OCI-LY1 (cell line): Measurements from ENCODE around the gene SYP.

ENCODE experiments used
- EZH2 ChIP-seq: fragments of 200-600 bp; sonication (generic), shearing (Covaris generic); IDR thresholded peaks from 2 replicates; pipeline ENCODE4 v1.8.0; 2017; ENCODE audit warnings: borderline replicate concordance, mixed run types, mild to moderate bottlenecking, antibody characterized with exemption, low read length, moderate library complexity, mixed read lengths
- TF ChIP-seq, protein P1 (sequence below): fragments of 200-600 bp; sonication (generic), shearing (Covaris generic); IDR thresholded peaks from 2 replicates; pipeline ENCODE4 v1.5.1; 2017; ENCODE audit warnings: mild to moderate bottlenecking, antibody characterized with exemption, low read length, moderate library complexity, mixed read lengths

DNA sequence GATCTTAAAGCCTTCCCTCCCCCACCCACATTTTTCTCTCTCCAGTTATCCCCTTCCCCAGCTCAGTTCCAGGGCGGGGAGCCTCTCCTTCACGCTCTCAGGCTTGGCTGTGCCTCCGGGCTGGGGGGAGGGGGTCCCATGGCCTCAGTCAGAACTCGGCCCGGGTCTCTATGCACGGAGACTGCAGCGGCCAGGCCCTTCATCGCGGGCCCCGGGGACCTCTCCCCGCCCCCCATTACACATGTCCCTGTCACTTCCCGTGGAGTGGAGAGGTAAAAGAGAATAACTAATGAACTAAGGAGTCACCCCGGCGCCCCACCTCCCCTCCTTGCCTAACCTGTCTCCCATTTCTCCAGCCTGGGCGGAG lies 13.0 kb downstream of the SYP start:
- TF ChIP-seq, protein P1, sequence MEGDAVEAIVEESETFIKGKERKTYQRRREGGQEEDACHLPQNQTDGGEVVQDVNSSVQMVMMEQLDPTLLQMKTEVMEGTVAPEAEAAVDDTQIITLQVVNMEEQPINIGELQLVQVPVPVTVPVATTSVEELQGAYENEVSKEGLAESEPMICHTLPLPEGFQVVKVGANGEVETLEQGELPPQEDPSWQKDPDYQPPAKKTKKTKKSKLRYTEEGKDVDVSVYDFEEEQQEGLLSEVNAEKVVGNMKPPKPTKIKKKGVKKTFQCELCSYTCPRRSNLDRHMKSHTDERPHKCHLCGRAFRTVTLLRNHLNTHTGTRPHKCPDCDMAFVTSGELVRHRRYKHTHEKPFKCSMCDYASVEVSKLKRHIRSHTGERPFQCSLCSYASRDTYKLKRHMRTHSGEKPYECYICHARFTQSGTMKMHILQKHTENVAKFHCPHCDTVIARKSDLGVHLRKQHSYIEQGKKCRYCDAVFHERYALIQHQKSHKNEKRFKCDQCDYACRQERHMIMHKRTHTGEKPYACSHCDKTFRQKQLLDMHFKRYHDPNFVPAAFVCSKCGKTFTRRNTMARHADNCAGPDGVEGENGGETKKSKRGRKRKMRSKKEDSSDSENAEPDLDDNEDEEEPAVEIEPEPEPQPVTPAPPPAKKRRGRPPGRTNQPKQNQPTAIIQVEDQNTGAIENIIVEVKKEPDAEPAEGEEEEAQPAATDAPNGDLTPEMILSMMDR, result no peak
- TF ChIP-seq EZH2, result no peak
